Measurements from ENCODE around the gene ZNF655.
"Not testable (repeated sequence)": the region's sequence is repeated elsewhere in the genome, so short reads cannot be mapped to it uniquely, and the experiment has no call there.

Gene ZNF655

GRCh38 chr7:99558306-99559174 is at the start of gene ZNF655:
Gene ZNF655, plus strand, starts transcription at chr7:99558642. Its CDS starts 1,918 bp downstream, at chr7:99560560.
- peak; percentile 97 for DNase-seq

- no peak for DNase-seq
Measured at GRCh38 chr7:99514050-99514449, 44.4 kb upstream of the ZNF655 start.

GRCh38 chr7:99521399-99521798 is 37.0 kb upstream of the ZNF655 start:
- no peak for DNase-seq

GRCh38 chr7:99525713-99526440 is 32.6 kb upstream of the ZNF655 start:
- DNase-seq, result no peak

GRCh38 chr7:99531354-99531765 is 27.1 kb upstream of the ZNF655 start:
- no peak for DNase-seq

GRCh38 chr7:99535667-99536066 is 22.8 kb upstream of the ZNF655 start:
- no peak for DNase-seq

GRCh38 chr7:99539213-99539811 is 19.1 kb upstream of the ZNF655 start:
- DNase-seq, result no peak

- no peak for DNase-seq
Measured at GRCh38 chr7:99540542-99540941, 17.9 kb upstream of the ZNF655 start.

GRCh38 chr7:99541212-99541611 is 17.2 kb upstream of the ZNF655 start:
- DNase-seq, result no peak

GRCh38 chr7:99543081-99543671 is 15.3 kb upstream of the ZNF655 start:
- no peak for DNase-seq

- no peak for DNase-seq
Measured at GRCh38 chr7:99543916-99544315, 14.5 kb upstream of the ZNF655 start.

GRCh38 chr7:99545308-99545707 is 13.1 kb upstream of the ZNF655 start:
- DNase-seq, result not testable (repeated sequence)

GRCh38 chr7:99549545-99549944 is 8.9 kb upstream of the ZNF655 start:
- DNase-seq, result not testable (repeated sequence)

GRCh38 chr7:99551334-99551733 is 7.1 kb upstream of the ZNF655 start:
- DNase-seq, result peak; percentile 46

- peak; percentile 93 for DNase-seq
Measured at GRCh38 chr7:99551767-99552463, 6.5 kb upstream of the ZNF655 start, which contains the start of gene FAM200A. Gene FAM200A, minus strand, starts transcription at chr7:99552114. Its CDS starts 3,707 bp downstream, at chr7:99548407.

GRCh38 chr7:99553039-99553438 is 5.4 kb upstream of the ZNF655 start:
- no peak for DNase-seq

GRCh38 chr7:99554939-99555338 is 3.5 kb upstream of the ZNF655 start:
- DNase-seq, result no peak

- DNase-seq, result no peak
Measured at GRCh38 chr7:99557196-99557607, 1.2 kb upstream of the ZNF655 start.

- no peak for DNase-seq
Measured at GRCh38 chr7:99557940-99558305, 519 bp upstream of the ZNF655 start.

GRCh38 chr7:99559175-99559915 is 903 bp downstream of the ZNF655 start:
- DNase-seq, result no peak

GRCh38 chr7:99560834-99561736 is 2.6 kb downstream of the ZNF655 start:
- DNase-seq, result no peak
